ENCODE measurements around the gene NDUFS8.

Gene NDUFS8

DNA sequence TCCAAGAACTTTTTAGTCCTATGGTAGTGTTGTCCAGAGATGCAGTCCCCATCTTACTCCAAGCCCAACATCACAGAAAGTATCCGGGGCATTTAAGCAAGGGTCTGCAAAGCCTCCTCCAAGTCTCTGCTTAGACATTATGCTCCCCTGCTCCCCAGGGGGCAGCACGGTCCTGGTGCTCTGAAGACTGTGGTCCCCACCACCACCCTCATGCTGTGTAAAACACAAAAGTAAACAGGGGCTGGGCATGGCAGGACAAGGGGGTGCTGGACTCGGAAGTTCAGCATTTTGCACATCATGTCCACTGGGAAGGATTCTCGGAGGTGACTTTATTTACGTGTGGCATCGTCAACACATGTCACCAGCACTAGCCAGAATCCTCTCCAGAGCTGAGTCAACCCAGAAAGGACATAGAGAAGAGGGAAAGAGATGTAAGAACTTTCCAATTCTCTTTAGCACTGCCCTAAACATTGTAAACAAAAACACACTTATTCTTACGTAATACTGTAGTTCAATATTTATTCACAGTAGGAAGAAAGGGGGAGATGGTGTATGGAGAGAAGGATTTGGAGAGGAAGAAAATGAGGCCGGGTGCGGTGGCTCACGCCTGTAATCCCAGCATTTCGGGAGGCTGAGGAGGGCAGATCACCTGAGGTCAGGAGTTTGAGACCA is 46.0 kb downstream of the NDUFS8 start:
- DNase-seq (ENCODE audit: low read depth in 1 of 2, low spot score in 1 of 2): no peak

DNA sequence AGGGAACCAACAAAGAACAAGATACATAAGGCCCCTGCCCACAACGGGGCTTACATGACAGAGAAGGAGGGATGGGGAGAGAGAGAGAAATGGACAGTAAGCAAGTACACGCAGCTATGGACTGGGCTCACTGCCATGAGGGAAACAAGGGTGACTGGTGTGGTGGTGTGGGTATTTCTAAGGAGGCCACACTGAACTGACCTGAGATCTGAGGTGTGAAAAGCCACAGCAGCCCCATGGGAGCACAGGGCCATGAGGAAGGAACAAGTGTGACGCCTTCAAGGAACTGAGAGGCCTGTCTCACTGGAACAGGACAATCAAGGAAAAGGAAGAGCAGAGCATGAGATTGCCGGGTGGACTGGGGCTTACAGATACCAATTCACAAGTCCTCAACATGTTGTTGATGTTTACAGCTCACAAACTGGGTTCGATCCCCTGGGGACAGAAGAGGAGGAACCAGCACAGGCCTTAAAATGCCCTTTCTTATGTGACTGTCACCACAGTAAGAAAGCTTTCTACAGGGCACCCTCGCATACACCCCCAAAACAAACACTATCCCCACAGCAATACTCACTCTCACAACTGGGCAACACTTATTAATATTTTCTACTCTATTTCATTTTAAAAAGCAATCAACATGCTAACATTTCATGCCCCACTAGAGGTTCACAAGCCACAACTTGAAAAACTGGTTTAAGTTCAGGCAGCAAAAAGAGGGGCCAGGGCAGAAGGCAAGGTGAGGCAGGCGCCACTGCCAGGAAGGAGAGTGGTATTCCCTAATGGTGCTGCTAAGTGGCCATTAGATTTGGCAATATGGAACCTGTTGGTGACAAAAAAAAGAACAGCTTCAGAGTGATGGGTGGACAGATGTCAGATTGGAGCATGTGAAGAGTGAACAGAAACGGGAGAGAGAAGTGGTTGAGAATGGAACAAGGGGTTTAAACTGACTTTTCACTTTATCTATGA is 47.4 kb downstream of the NDUFS8 start:
- no peak for DNase-seq (ENCODE audit: low read depth in 1 of 2, low spot score in 1 of 2)

DNA sequence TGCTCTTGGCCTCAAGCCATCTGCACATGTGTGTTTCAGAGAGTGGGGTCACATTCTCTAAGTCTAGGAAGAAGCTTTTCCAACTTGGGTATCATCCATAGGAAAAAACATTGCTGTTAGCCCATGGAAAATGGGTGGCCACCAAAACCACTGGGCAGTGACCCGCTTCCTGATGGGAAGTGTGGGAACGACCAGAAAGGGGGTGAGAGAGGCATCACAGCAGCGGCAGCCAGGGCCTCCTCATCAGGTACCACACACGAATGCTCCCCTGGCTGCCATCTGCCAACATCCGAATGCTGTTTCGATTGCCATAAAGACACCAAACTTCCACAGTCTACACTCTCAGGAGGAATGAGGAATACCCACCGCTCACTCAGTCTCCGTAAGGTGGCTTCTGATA is 50.4 kb downstream of the NDUFS8 start:
- no peak for DNase-seq (ENCODE audit: low read depth in 1 of 2, low spot score in 1 of 2)

DNA sequence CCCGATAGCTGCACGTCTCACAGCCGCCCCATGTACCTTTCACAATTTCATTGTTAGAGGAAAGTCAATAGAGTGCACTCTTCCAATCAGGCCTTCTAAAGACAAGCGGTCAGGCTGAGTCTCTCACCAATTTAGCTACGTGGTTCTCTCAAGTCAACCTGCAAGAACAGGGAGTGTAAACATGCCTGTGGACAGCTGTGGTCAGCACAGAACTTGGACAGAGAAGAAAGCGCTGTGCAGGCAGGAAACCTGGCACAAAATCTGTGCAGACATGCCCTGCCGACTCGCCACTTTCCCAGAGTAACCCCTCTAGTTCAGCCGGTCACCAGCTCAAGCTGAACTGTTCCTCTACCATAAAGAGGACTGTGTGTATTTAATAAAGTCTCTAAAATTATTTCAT is 51.2 kb downstream of the NDUFS8 start:
- DNase-seq (ENCODE audit: low read depth in 1 of 2, low spot score in 1 of 2): no peak

DNA sequence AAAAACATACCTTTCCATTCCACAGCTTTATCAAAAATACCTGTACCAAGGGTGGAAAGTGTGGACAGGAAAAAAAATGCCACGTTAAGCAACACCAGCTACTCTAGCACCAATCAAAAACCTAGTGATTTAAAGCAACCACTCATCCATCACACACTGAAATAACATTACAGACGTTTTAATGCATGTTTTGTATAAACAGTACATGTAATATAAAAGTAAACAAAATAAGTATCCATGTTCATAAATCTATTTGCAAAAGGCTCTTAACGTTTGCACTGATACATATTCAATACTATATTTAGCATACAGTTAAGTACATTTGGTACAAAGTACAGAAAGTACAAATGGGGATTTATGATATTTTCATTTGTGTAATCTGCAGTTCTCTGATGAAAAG is 52.0 kb downstream of the NDUFS8 start:
- DNase-seq (ENCODE audit: low read depth in 1 of 2, low spot score in 1 of 2): no peak

DNA sequence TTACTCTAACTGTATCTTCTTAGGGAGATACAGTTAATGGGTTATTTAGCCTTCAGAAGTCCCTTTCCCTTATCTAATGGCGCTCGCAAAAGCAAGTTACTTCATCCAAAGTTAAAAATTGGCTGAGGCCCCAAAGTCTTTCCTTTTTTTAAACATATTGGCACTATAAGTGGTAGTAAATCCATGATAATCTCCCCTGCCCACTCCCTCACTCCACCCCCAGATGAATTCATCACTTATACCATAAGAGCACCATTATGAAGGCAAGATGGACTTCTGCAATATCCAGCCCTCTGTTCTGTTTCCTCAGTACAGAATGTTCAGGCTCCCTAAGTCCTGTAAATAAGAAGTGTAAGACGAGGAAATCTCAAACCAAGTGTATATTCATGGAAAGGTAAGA is 53.0 kb downstream of the NDUFS8 start:
- no peak for DNase-seq (ENCODE audit: low read depth in 1 of 2, low spot score in 1 of 2)
